H1 (cell line): ENCODE data around the gene ATP13A3.

Experiments
- EP300 ChIP-seq, 2 experiments: IDR thresholded peaks; 1 replicate in 1 of 2; 2 replicates in 1 of 2; pipeline ENCODE4 v1.6.1; 2011 to 2012; ENCODE audit warnings: low read depth in 2 of 2, low read length in 2 of 2, mild to moderate bottlenecking in 2 of 2, borderline replicate concordance in 1 of 2, inconsistent platforms in 1 of 2, moderate library complexity in 1 of 2
- MAX ChIP-seq: IDR thresholded peaks from 2 replicates; pipeline ENCODE4 v1.6.1; 2012; ENCODE audit warnings: inconsistent platforms
- NRF1 ChIP-seq: IDR thresholded peaks from 2 replicates; pipeline ENCODE4 v1.6.1; 2011; ENCODE audit warnings: mild to moderate bottlenecking, low read depth, low read length, improper control_type of control experiment
- RFX5 ChIP-seq: IDR thresholded peaks from 2 replicates; pipeline ENCODE4 v1.6.1; 2011; ENCODE audit warnings: low read depth, low read length, improper control_type of control experiment, borderline replicate concordance

- no peak for TF ChIP-seq MAX
- TF ChIP-seq RFX5: no peak
- no peak for TF ChIP-seq NRF1
- TF ChIP-seq EP300 (IDR thresholded peaks at IDR 0.05; ENCODE audit: borderline replicate concordance in 1 of 2, low read depth in 2 of 2, low read length in 2 of 2): no peak
Observed at GRCh38 chr3:194526164-194526563, 39.4 kb upstream of the ATP13A3 start.
